Measurements from ENCODE around the gene SLC30A2.

- no peak for TF ChIP-seq CTCF (conservative IDR thresholded peaks at IDR 0.05; ENCODE audit: low read depth, low read length)
- TF ChIP-seq EZH2 (IDR thresholded peaks at IDR 0.05; ENCODE audit: low read length, unreplicated experiment) = no peak
- TF ChIP-seq EZH2phosphoT487 (IDR thresholded peaks at IDR 0.05; ENCODE audit: borderline replicate concordance, low read length) = no peak
Measured at GRCh38 chr1:26046246-26047095, 553 bp upstream of the SLC30A2 start.

Data from PC-3 (cell line).